Osteoblast (primary cell): ENCODE data around the gene CNTFR. TPM values are rescaled to one million over a fixed set of nuclear protein-coding genes. Genes with fewer than 3 reads are reported as not detected.
A peak's percentile ranks its signal among the peaks of the same experiment; 100 is the strongest.

ENCODE experiments used
- DNase-seq: peaks from one replicate; pipeline ENCODE4 v3.0.0; 2011; ENCODE audit warnings: low spot score, mixed read lengths; ENCODE audit not compliant: insufficient read length; ENCODE audit errors: missing footprints
- H2AFZ ChIP-seq: 2 replicates; pipeline ENCODE4 v1.6.0; 2011; ENCODE audit warnings: mild to moderate bottlenecking, low read length
- H3K27ac ChIP-seq: 2 replicates; pipeline ENCODE4 v1.5.1; 2011; ENCODE audit warnings: mild to moderate bottlenecking, low read depth, low read length, moderate library complexity
- H3K27me3 ChIP-seq: 2 replicates; pipeline ENCODE4 v1.6.0; 2012; ENCODE audit warnings: mild to moderate bottlenecking, control low read depth, inconsistent platforms, low read length, moderate library complexity; ENCODE audit not compliant: insufficient read depth
- H3K36me3 ChIP-seq: 2 replicates; pipeline ENCODE4 v1.5.1; 2011; ENCODE audit warnings: mild to moderate bottlenecking, low read length, control low read depth, moderate library complexity; ENCODE audit not compliant: insufficient read depth
- H3K4me1 ChIP-seq: 2 replicates; pipeline ENCODE4 v1.5.1; 2011; ENCODE audit warnings: mild to moderate bottlenecking, low read length, control low read depth, moderate library complexity; ENCODE audit not compliant: insufficient read depth
- H3K4me2 ChIP-seq: 2 replicates; pipeline ENCODE4 v1.6.0; 2011; ENCODE audit warnings: mild to moderate bottlenecking, low read length; ENCODE audit not compliant: insufficient read depth
- H3K4me3 ChIP-seq: fragments of 200-600 bp; sonication (generic); 3 replicates; pipeline ENCODE4 v1.5.1; 2012; ENCODE audit warnings: mild to moderate bottlenecking, low read length, inconsistent platforms; ENCODE audit not compliant: insufficient read depth
- H3K79me2 ChIP-seq: 2 replicates; pipeline ENCODE4 v1.6.0; 2012; ENCODE audit warnings: mild to moderate bottlenecking, low read length, control low read depth, inconsistent platforms; ENCODE audit not compliant: insufficient read depth
- H3K9me3 ChIP-seq: 2 replicates; pipeline ENCODE4 v1.5.1; 2011; ENCODE audit warnings: low read depth, low read length, control low read depth
- H4K20me1 ChIP-seq: 2 replicates; pipeline ENCODE4 v1.6.0; 2012; ENCODE audit warnings: mild to moderate bottlenecking, low read length, control low read depth; ENCODE audit not compliant: insufficient read depth
- CTCF ChIP-seq: IDR thresholded peaks from 2 replicates; pipeline ENCODE4 v1.5.1; 2011; ENCODE audit warnings: mild to moderate bottlenecking, low read depth, low read length, moderate library complexity; ENCODE audit errors: extremely low read depth
- total RNA-seq: library from RNA; depleted of rRNA; stranded (reverse); fragments of >200 nt; gene quantifications from 2 replicates; pipeline ENCODE4 v1.2.3, GENCODE V29; 2012

CNTFR gene
- total RNA-seq, 1 donor = not detected

GRCh38 chr9:34610434-34611206 lies 21.1 kb upstream of the CNTFR start:
- no peak for TF ChIP-seq CTCF
- Histone ChIP-seq H3K27me3 (no peaks in the 10 kb centered on the region), H3K79me2 (peaks cover 11% of the 10 kb centered on the region), H3K9me3 (no peaks in the 10 kb centered on the region), H3K36me3 (peaks cover 17% of the 10 kb centered on the region), H4K20me1 (no peaks in the 10 kb centered on the region), H3K27ac (no peak overlapping the region), H3K4me3 (peak overlapping the region; percentile 94), H2AFZ (no peak overlapping the region), H3K4me2 (peak overlapping the region; percentile 83), H3K4me1 (peaks cover 12% of the 10 kb centered on the region)
- no peak for DNase-seq

GRCh38 chr9:34607331-34607730 lies 17.8 kb upstream of the CNTFR start:
- H4K20me1 ChIP-seq = no peaks in the 10 kb centered on the region
- no peak overlapping the region for H3K4me3 ChIP-seq
- peaks cover 8% of the 10 kb centered on the region for H3K4me1 ChIP-seq
- no peak for TF ChIP-seq CTCF
- H3K36me3 ChIP-seq = no peaks in the 10 kb centered on the region
- H3K79me2 ChIP-seq = peaks cover 11% of the 10 kb centered on the region
- peak; percentile 0 for DNase-seq
- no peak overlapping the region for H2AFZ ChIP-seq
- no peak overlapping the region for H3K27ac ChIP-seq
- no peaks in the 10 kb centered on the region for H3K27me3 ChIP-seq
- no peaks in the 10 kb centered on the region for H3K9me3 ChIP-seq
- no peak overlapping the region for H3K4me2 ChIP-seq

- Histone ChIP-seq H3K79me2 (peaks cover 11% of the 10 kb centered on the region), H3K4me1 (peaks cover 8% of the 10 kb centered on the region), H3K9me3 (no peaks in the 10 kb centered on the region), H2AFZ (no peak overlapping the region), H4K20me1 (no peaks in the 10 kb centered on the region), H3K4me3 (no peak overlapping the region), H3K36me3 (no peaks in the 10 kb centered on the region), H3K4me2 (no peak overlapping the region), H3K27ac (no peak overlapping the region), H3K27me3 (no peaks in the 10 kb centered on the region)
- TF ChIP-seq CTCF = no peak
- peak; percentile 59 for DNase-seq
Observed at GRCh38 chr9:34606905-34607304, 17.4 kb upstream of the CNTFR start.

- no peak overlapping the region for H2AFZ ChIP-seq
- H3K27ac ChIP-seq = no peak overlapping the region
- no peak for DNase-seq
- peaks cover 3% of the 10 kb centered on the region for H3K4me1 ChIP-seq
- peaks cover under 1% of the 10 kb centered on the region for H3K27me3 ChIP-seq
- H3K4me2 ChIP-seq = no peak overlapping the region
- H3K4me3 ChIP-seq = no peak overlapping the region
- no peaks in the 10 kb centered on the region for H4K20me1 ChIP-seq
- H3K9me3 ChIP-seq = no peaks in the 10 kb centered on the region
- peaks cover 5% of the 10 kb centered on the region for H3K79me2 ChIP-seq
- H3K36me3 ChIP-seq = no peaks in the 10 kb centered on the region
- no peak for TF ChIP-seq CTCF
Observed at GRCh38 chr9:34606190-34606589, 16.7 kb upstream of the CNTFR start.
